MV-4-11 (cell line): ENCODE measurements around the gene NUPR1.
"Not testable (repeated sequence)": the region's sequence is repeated elsewhere in the genome, so short reads cannot be mapped to it uniquely, and the experiment has no call there.

Experiments
- DNase-seq: peaks from one replicate; lab custom pipeline; 2025; lab: John Stamatoyannopoulos, UW

The NUPR1 gene

GRCh38 chr16:28527100-28527785 is 11.5 kb downstream of the NUPR1 start:
- DNase-seq, result not testable (repeated sequence)

GRCh38 chr16:28526201-28527099 is 12.3 kb downstream of the NUPR1 start:
- no peak for DNase-seq

GRCh38 chr16:28524681-28525171 is 14.0 kb downstream of the NUPR1 start:
- peak; percentile 70 for DNase-seq

GRCh38 chr16:28522792-28523191 is 16.0 kb downstream of the NUPR1 start:
- no peak for DNase-seq

GRCh38 chr16:28521436-28521835 is 17.3 kb downstream of the NUPR1 start:
- DNase-seq, result no peak

- DNase-seq, result no peak
Observed at GRCh38 chr16:28520672-28521071, 18.1 kb downstream of the NUPR1 start.

- DNase-seq, result no peak
Observed at GRCh38 chr16:28514246-28514645, 24.5 kb downstream of the NUPR1 start.

- peak; percentile 31 for DNase-seq
Observed at GRCh38 chr16:28513484-28514181, 25.1 kb downstream of the NUPR1 start.

- DNase-seq, result no peak
Observed at GRCh38 chr16:28511801-28512789, 26.7 kb downstream of the NUPR1 start.

- DNase-seq, result no peak
Observed at GRCh38 chr16:28511031-28511430, 27.7 kb downstream of the NUPR1 start.

- DNase-seq, result no peak
Observed at GRCh38 chr16:28505489-28506137, 33.2 kb downstream of the NUPR1 start.

GRCh38 chr16:28504707-28505404 is 33.9 kb downstream of the NUPR1 start:
- DNase-seq, result no peak

- no peak for DNase-seq
Observed at GRCh38 chr16:28503470-28504259, 35.1 kb downstream of the NUPR1 start.

GRCh38 chr16:28502290-28502689 is 36.5 kb downstream of the NUPR1 start:
- no peak for DNase-seq

GRCh38 chr16:28501258-28502232 is 37.2 kb downstream of the NUPR1 start:
- DNase-seq, result no peak

GRCh38 chr16:28500476-28501180 is 38.1 kb downstream of the NUPR1 start:
- DNase-seq, result not testable (repeated sequence)

GRCh38 chr16:28499854-28500253 is 38.9 kb downstream of the NUPR1 start:
- no peak for DNase-seq
